NT2/D1 (cell line): ENCODE measurements around the gene ULK4.
"Not testable (repeated sequence)": the region's sequence is repeated elsewhere in the genome, so short reads cannot be mapped to it uniquely, and the experiment has no call there.

Experiments
- DNase-seq: peaks from one replicate; pipeline ENCODE4 v3.0.0-alpha.2; 2011; ENCODE audit warnings: low read depth, low spot score
- H3K27me3 ChIP-seq: 2 replicates; pipeline ENCODE4 v1.6.0; 2011; ENCODE audit warnings: mild to moderate bottlenecking; ENCODE audit not compliant: insufficient read length, insufficient read depth
- H3K36me3 ChIP-seq: 2 replicates; pipeline ENCODE4 v1.6.1; 2011; ENCODE audit warnings: mild to moderate bottlenecking, low read length, mixed read lengths; ENCODE audit not compliant: insufficient read depth, insufficient read length
- H3K4me1 ChIP-seq: 2 replicates; pipeline ENCODE4 v1.5.1; 2011; ENCODE audit not compliant: insufficient read depth, insufficient read length
- H3K4me3 ChIP-seq: 2 replicates; pipeline ENCODE4 v1.5.1; 2011; ENCODE audit warnings: low read depth; ENCODE audit not compliant: insufficient read length
- H3K9ac ChIP-seq: 2 replicates; pipeline ENCODE4 v1.6.0; 2011; ENCODE audit warnings: low read depth; ENCODE audit not compliant: insufficient read length
- H3K9me3 ChIP-seq: 2 replicates; pipeline ENCODE4 v1.5.1; 2011; ENCODE audit warnings: mild to moderate bottlenecking, low read length; ENCODE audit not compliant: insufficient read depth
- SUZ12 ChIP-seq: IDR thresholded peaks from 2 replicates; pipeline ENCODE4 v1.6.1; 2011; ENCODE audit not compliant: insufficient read length, insufficient read depth; ENCODE audit errors: extremely low read depth
- YY1 ChIP-seq: IDR thresholded peaks from 2 replicates; pipeline ENCODE4 v1.6.1; 2011; ENCODE audit not compliant: insufficient read length, insufficient read depth
- ZNF274 ChIP-seq: IDR thresholded peaks from 2 replicates; pipeline ENCODE4 v1.6.1; 2011; ENCODE audit warnings: mild to moderate bottlenecking, low read depth, low read length

The ULK4 gene

DNA sequence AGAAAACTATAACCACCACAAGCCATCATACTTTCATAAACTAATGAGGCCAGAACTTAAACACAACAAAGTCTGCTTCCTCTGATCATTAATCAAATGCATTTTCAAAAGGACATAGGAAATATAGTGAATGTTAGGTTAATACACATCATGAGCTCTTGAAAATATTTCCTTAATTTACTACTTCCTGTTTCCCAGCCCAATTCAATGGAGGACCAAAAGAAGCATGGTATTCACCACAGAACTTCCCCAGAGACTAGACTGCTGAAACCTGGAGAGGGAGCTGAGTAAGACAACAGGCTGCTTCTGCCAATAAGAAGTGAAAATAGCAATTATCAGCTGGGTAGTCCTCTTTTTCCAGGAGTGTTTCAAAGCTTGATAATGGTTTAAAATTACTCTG is 250.3 kb downstream of the ULK4 start:
- Histone ChIP-seq H3K9me3 (peaks cover 10% of the 10 kb centered on the region; the same call in 1 of the 2 replicates), H3K4me1 (no peaks in the 10 kb centered on the region), H3K36me3 (no peaks in the 10 kb centered on the region), H3K27me3 (no peaks in the 10 kb centered on the region), H3K9ac (no peak overlapping the region), H3K4me3 (no peak overlapping the region)
- TF ChIP-seq ZNF274 = no peak
- TF ChIP-seq YY1 = no peak
- no peak for TF ChIP-seq SUZ12
- no peak for DNase-seq

DNA sequence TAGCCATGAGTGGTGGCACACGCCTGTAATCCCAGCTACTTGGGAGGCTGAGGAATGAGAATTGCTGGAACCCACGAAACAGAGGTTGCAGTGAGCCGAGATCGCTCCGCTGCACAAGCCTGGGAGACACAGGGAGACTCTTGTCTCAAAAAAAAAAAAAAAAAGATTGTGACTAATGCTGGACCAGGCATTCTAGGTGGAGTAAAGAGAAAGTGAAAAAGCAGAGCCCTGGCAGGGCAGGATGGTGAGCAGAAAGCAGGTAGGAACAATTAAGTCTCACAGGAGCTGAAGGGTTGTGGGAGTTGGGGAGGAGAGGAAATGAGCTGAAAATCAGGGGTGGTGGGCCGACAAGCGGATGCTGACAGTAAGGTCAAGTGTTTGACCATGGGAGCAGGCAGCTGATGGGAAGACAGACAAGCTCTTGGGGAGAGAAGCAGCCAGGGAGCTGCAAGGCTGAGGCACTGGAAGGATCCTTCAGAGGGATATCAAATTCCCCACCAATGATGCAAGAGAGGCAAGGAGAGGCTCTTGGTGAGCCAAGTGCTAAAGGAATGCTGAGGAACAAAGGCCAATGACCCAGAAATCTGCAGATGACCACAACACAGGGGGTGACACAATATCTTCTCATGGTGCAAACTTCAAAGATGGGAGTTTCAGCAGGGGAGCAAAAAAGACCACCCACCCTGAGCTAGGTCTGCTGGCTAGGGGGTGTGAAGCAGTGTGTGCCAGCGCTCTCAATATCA is 251.1 kb downstream of the ULK4 start:
- H3K4me1 ChIP-seq = no peaks in the 10 kb centered on the region
- no peak overlapping the region for H3K4me3 ChIP-seq
- H3K27me3 ChIP-seq = no peaks in the 10 kb centered on the region
- peaks cover 10% of the 10 kb centered on the region; the same call in 1 of the 2 replicates for H3K9me3 ChIP-seq
- H3K9ac ChIP-seq = no peak overlapping the region
- no peak for TF ChIP-seq ZNF274
- no peak for TF ChIP-seq YY1
- TF ChIP-seq SUZ12 = no peak
- H3K36me3 ChIP-seq = no peaks in the 10 kb centered on the region
- DNase-seq = peak; percentile 65

DNA sequence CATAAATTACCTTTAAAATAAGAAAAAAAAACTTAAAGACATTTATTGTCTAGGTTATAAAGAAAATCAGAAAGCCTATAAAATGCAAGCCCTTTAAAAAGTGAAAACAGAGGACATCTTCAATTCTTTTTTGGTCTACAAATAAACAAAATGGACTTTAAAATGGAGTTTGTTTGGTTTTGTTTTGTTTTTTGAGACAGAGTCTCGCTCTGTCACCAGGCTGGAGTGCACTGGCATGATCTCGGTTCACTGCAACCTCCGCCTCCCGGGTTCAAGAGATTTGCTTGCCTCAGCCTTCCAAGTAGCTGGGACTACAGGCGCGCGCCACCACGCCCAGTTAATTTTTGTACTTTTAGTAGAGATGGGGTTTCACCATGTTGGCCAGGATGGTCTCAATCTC is 252.7 kb downstream of the ULK4 start:
- H3K4me3 ChIP-seq, DNase-seq, H3K9me3 ChIP-seq, H3K27me3 ChIP-seq, H3K4me1 ChIP-seq, H3K36me3 ChIP-seq, H3K9ac ChIP-seq: not testable (repeated sequence)

DNA sequence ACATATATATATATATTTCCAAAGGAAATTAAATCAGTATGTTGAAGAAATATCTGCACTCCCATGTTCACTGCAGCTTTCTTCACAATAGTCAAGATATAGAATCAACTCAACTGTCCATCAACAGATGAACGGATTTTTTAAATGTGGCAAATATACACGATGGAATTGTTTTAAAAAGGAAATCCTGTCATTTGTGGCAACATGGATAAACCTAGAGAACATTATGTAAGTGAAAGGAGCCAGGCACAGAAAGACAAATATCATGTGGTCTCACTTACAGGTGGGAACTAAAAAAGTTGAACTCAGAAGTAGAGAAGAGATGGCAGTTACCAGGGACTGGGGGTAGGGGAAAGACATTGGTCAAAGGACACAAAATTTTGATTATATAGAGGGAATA is 253.7 kb downstream of the ULK4 start:
- no peaks in the 10 kb centered on the region for H3K4me1 ChIP-seq
- no peak for TF ChIP-seq SUZ12
- no peak for TF ChIP-seq YY1
- TF ChIP-seq ZNF274 = no peak
- no peak overlapping the region for H3K9ac ChIP-seq
- no peak overlapping the region for H3K4me3 ChIP-seq
- DNase-seq = no peak
- no peaks in the 10 kb centered on the region for H3K27me3 ChIP-seq
- H3K36me3 ChIP-seq = no peaks in the 10 kb centered on the region
- H3K9me3 ChIP-seq = peaks cover 10% of the 10 kb centered on the region; the same call in 1 of the 2 replicates

DNA sequence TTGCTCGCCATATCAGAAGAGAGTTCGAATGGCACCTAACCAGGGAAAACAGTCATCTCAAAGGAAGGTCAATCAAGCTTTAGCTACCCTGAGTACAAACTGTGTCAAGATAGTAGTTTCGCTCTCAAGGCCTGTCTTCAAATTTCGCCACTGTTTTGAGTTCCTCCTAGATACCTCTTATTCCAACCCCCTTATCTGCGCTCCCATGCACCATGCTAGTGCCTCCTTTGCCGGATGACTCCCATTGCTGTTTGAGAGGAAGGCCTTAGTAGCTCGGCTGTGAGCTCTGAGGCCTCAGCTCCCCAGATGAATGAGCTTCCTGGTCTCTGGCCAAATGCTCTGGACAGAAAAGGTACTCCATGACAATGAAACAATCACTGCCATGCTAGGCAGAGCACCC is 256.0 kb downstream of the ULK4 start:
- TF ChIP-seq YY1 (no peak), SUZ12 (no peak), ZNF274 (no peak)
- Histone ChIP-seq H3K4me1 (no peaks in the 10 kb centered on the region), H3K4me3 (no peak overlapping the region), H3K9ac (no peak overlapping the region), H3K9me3 (no peaks in the 10 kb centered on the region), H3K27me3 (no peaks in the 10 kb centered on the region), H3K36me3 (no peaks in the 10 kb centered on the region)
- DNase-seq = no peak

DNA sequence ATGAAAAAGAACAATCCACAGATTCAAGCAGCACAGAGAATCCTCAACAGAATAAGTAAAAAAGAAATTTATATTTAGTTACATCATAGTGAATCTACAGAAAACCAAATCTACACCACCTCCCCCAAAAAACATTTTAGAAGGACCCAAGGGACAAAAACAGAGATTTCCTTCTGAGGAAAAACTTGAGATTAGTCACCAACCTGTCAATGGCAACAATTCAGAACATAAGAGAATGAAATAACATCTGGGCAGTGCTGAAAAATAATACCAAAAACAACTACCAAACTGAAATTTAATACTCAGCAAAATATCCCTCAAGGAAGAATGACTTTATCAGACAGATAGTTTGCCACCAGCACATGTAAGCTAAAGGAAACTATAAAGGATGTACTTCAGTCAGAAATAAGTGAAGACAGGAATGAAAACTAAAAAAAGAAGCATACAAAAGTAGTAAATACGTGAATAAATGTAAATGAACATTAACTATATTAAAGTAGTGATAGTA is 260.7 kb downstream of the ULK4 start:
- TF ChIP-seq ZNF274 (no peak), YY1 (no peak), SUZ12 (no peak)
- no peak for DNase-seq
- no peak overlapping the region for H3K9ac ChIP-seq

DNA sequence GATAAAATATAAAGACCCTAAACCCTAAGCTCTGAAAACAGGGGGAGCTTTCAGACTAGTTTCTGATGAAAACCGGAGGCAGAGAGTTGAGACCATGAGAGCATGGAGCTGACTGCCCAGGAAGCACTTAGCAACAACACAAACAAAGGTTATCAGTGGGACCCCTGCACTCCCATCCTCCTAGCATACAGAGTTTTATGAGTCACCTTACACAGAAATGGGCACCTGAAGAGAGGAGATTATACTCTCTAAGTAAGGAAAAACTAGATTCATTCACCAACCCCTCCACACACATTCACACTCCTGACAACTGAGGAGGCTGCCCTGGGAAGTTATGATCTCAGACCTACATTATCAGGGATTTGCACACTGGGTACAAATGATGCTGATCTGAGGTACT is 261.7 kb downstream of the ULK4 start:
- no peak overlapping the region for H3K9ac ChIP-seq
- H3K4me3 ChIP-seq = no peak overlapping the region
- DNase-seq = no peak
- H3K9me3 ChIP-seq = peaks cover 13% of the 10 kb centered on the region; the same call in 1 of the 2 replicates
- TF ChIP-seq ZNF274 = no peak
- no peaks in the 10 kb centered on the region for H3K4me1 ChIP-seq
- H3K27me3 ChIP-seq = no peaks in the 10 kb centered on the region
- no peaks in the 10 kb centered on the region for H3K36me3 ChIP-seq

More for the DNA sequence above, 260.7 kb downstream of the ULK4 start:
- no peaks in the 10 kb centered on the region for H3K36me3 ChIP-seq
- no peaks in the 10 kb centered on the region for H3K27me3 ChIP-seq
- H3K4me1 ChIP-seq = no peaks in the 10 kb centered on the region
- peaks cover 8% of the 10 kb centered on the region; the same call in 1 of the 2 replicates for H3K9me3 ChIP-seq
- no peak overlapping the region for H3K4me3 ChIP-seq
